ENCODE data around the gene TES.

DNA sequence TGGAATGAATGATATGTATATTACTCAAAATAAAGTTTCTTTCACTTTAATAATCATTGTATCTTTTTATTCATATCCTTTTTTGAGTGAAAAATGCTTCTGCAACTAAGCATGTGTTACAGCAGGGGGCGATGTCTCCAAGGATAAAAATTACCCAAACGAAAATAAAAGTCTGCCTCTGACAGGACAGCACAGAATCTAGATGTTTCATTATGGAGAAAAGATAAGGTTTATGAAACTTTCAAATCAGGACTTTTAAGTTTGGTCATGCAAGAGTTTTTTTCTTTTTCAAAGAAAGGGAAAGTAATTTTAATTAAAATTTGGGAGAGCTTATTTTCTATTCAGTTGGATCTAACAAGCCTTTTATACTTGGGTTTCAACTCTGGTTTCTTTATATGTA lies 48.4 kb downstream of the TES start:
- TF ChIP-seq, protein P1, sequence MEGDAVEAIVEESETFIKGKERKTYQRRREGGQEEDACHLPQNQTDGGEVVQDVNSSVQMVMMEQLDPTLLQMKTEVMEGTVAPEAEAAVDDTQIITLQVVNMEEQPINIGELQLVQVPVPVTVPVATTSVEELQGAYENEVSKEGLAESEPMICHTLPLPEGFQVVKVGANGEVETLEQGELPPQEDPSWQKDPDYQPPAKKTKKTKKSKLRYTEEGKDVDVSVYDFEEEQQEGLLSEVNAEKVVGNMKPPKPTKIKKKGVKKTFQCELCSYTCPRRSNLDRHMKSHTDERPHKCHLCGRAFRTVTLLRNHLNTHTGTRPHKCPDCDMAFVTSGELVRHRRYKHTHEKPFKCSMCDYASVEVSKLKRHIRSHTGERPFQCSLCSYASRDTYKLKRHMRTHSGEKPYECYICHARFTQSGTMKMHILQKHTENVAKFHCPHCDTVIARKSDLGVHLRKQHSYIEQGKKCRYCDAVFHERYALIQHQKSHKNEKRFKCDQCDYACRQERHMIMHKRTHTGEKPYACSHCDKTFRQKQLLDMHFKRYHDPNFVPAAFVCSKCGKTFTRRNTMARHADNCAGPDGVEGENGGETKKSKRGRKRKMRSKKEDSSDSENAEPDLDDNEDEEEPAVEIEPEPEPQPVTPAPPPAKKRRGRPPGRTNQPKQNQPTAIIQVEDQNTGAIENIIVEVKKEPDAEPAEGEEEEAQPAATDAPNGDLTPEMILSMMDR (conservative IDR thresholded peaks at IDR 0.05; ENCODE audit: low read depth in 2 of 2), result peak; percentile 73 to 91
- TF ChIP-seq POLR2AphosphoS5 (IDR thresholded peaks at IDR 0.05; ENCODE audit: low read depth), result no peak
- no peak for TF ChIP-seq EZH2 (IDR thresholded peaks at IDR 0.05; ENCODE audit: low read depth, unreplicated experiment)
- no peak for TF ChIP-seq ZNF114 (CRISPR knock-in tag; IDR thresholded peaks at IDR 0.05)
